ENCODE data around the gene ADARB1. TPM values are rescaled to one million over a fixed set of nuclear protein-coding genes. Genes with fewer than 3 reads are reported as not detected.

Gene ADARB1
- total and polyA plus RNA-seq, 2 of the 8 experiments (the other 6 are each of a cell fraction or from before 2014, with no cell fraction given), result 4.7 to 14.9 TPM

DNA sequence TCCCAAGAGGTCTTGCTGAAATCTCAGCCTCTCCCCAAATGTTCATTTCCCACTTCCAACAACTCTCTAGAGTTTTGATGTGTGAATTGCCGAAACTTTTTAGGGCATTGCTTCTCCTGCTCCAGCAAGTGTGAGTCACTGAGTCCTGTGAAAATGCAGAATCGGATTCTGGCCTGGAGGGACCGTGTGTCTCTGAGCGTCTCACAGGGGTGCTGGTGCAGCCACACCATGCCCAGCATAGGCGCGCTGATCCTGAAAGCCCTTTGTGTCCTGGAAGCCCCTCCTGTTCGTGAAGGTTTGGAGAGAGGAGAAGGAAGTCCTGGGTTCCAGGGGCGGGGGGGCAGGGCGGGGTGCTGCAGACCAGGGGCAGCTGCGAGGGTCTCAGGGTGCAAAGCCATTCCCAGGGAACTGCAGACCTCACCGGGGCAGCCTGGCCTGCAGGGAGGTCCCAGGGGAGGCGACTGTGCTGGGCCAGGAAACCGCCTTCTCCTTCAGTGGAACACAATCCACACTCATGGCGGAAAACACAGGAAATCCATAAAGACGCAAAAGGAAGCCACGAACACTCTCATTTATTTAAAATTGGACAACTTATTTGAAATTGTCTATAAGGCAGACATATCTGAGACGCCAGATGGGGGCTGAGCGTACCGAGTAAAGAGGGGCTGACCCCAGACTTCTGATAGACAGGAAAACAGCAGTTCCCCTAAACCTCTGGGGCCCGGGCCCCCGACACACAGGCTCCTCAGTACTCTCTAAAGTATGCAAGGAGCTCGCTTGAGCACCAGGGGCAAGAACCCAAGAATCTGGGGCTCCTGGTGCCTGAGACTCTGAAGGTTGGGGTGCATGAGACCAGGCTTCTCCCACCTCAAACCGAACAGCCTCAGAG, 43.5 kb upstream of the ADARB1 start (continued):
- TF ChIP-seq RAD21 (IDR thresholded peaks at IDR 0.05 in 1 of 2, conservative IDR thresholded peaks at IDR 0.05 in 1 of 2; ENCODE audit: low read depth in 2 of 2, low read length in 2 of 2), result no peak
- TF ChIP-seq GTF2F1 (IDR thresholded peaks at IDR 0.05; ENCODE audit: borderline replicate concordance, low read depth, low read length), result no peak
- no peak for TF ChIP-seq SP2 (IDR thresholded peaks at IDR 0.05; ENCODE audit: low read length)
- TF ChIP-seq KDM4A (IDR thresholded peaks at IDR 0.05; ENCODE audit: low read depth, low read length, severe bottlenecking), result no peak
- TF ChIP-seq SP1 (IDR thresholded peaks at IDR 0.05; ENCODE audit: low read depth, low read length), result no peak
- TF ChIP-seq CBX5 (IDR thresholded peaks at IDR 0.05; ENCODE audit: low read depth, low read length), result no peak
- TF ChIP-seq SRF (IDR thresholded peaks at IDR 0.05; ENCODE audit: low read depth, low read length), result no peak
- no peak for TF ChIP-seq CREB1 (IDR thresholded peaks at IDR 0.05)
- TF ChIP-seq NANOG (IDR thresholded peaks at IDR 0.05; ENCODE audit: insufficient read depth, low read depth, low read length, poor library complexity, severe bottlenecking), result no peak

Measured in H1 (cell line).